Mesenchymal stem cell (in vitro differentiated cells and primary cell): ENCODE results near the gene SPATA2.
A peak's percentile ranks its signal among the peaks of the same experiment; 100 is the strongest.

Experiments used
- DNase-seq: peaks from one replicate; pipeline ENCODE4 v3.0.0-alpha.2; 2013
- H2AFZ ChIP-seq: one replicate; pipeline ENCODE4 v1.6.1; 2013; ENCODE audit warnings: low read depth, mild to moderate bottlenecking, control low read depth, inconsistent platforms, low read length, moderate library complexity
- H2AK5ac ChIP-seq: 2 replicates; pipeline ENCODE4 v1.6.1; 2013; ENCODE audit warnings: low read length, moderate library complexity, mild to moderate bottlenecking, inconsistent platforms; ENCODE audit not compliant: severe bottlenecking
- H2BK120ac ChIP-seq: one replicate; pipeline ENCODE4 v1.6.1; 2013; ENCODE audit warnings: low read depth, mild to moderate bottlenecking, inconsistent platforms, low read length, moderate library complexity
- H2BK12ac ChIP-seq, 2 experiments: one replicate each; pipeline ENCODE4 v1.6.1; 2013; ENCODE audit warnings: inconsistent platforms in 2 of 2, low read length in 2 of 2, mild to moderate bottlenecking in 2 of 2, moderate library complexity in 2 of 2, control low read depth in 1 of 2
- H2BK15ac ChIP-seq: one replicate; pipeline ENCODE4 v1.6.1; 2013; ENCODE audit warnings: mild to moderate bottlenecking, low read depth, inconsistent platforms; ENCODE audit not compliant: poor library complexity, severe bottlenecking
- H2BK5ac ChIP-seq: 2 replicates; pipeline ENCODE4 v1.6.1; 2013; ENCODE audit warnings: low read depth, mild to moderate bottlenecking, low read length, control low read depth, inconsistent platforms; ENCODE audit not compliant: poor library complexity, severe bottlenecking
- H3K14ac ChIP-seq, 2 experiments: one replicate each; pipeline ENCODE4 v1.6.1; 2013; ENCODE audit warnings: inconsistent platforms in 2 of 2, low read length in 2 of 2, control low read depth in 1 of 2, mild to moderate bottlenecking in 1 of 2, moderate library complexity in 1 of 2
- H3K18ac ChIP-seq, 2 experiments: one replicate each; pipeline ENCODE4 v1.6.1; 2013; ENCODE audit warnings: inconsistent platforms in 2 of 2, low read length in 2 of 2, control low read depth in 1 of 2, low read depth in 1 of 2, mild to moderate bottlenecking in 1 of 2
- H3K23ac ChIP-seq, 2 experiments: one replicate each; pipeline ENCODE4 v1.6.1; 2013; ENCODE audit warnings: inconsistent platforms in 2 of 2, low read length in 2 of 2, mild to moderate bottlenecking in 2 of 2, moderate library complexity in 2 of 2, control low read depth in 1 of 2
- H3K27ac ChIP-seq: 2 replicates; pipeline ENCODE4 v1.5.1; 2013; ENCODE audit warnings: mild to moderate bottlenecking, moderate library complexity, low read length, control low read depth, inconsistent platforms; ENCODE audit not compliant: poor library complexity, severe bottlenecking
- H3K27me3 ChIP-seq, 2 experiments: 2 replicates each; pipeline versions ENCODE4 v1.6.1 to v1.7.0; 2013; ENCODE audit warnings: low read length in 2 of 2, mild to moderate bottlenecking in 2 of 2, moderate library complexity in 2 of 2, control low read depth in 1 of 2, inconsistent platforms in 1 of 2; ENCODE audit not compliant: control insufficient read depth in 1 of 2, insufficient read depth in 1 of 2
- H3K36me3 ChIP-seq, 2 experiments: 2 replicates each; pipeline versions ENCODE4 v1.6.1 to v1.7.0; 2013; ENCODE audit warnings: low read length in 2 of 2, control low read depth in 1 of 2, inconsistent platforms in 1 of 2, low read depth in 1 of 2, mild to moderate bottlenecking in 1 of 2; ENCODE audit not compliant: insufficient read depth in 2 of 2, control insufficient read depth in 1 of 2
- H3K4ac ChIP-seq, 2 experiments: one replicate each; pipeline ENCODE4 v1.6.1; 2013; ENCODE audit warnings: inconsistent platforms in 2 of 2, low read length in 2 of 2, mild to moderate bottlenecking in 2 of 2, moderate library complexity in 2 of 2, control low read depth in 1 of 2, low read depth in 1 of 2
- H3K4me1 ChIP-seq: 2 replicates; pipeline ENCODE4 v1.6.1; 2013; ENCODE audit warnings: low read depth, low read length, control low read depth; ENCODE audit not compliant: control insufficient read depth, insufficient read depth
- H3K4me2 ChIP-seq: 2 replicates; pipeline ENCODE4 v1.6.1; 2013; ENCODE audit warnings: low read length, mild to moderate bottlenecking, inconsistent platforms; ENCODE audit not compliant: poor library complexity, severe bottlenecking
- H3K4me3 ChIP-seq, 2 experiments: 2 replicates each; pipeline versions ENCODE4 v1.5.1 to v1.7.0; 2013; ENCODE audit warnings: low read length in 2 of 2, mild to moderate bottlenecking in 2 of 2, control low read depth in 1 of 2, low read depth in 1 of 2; ENCODE audit not compliant: insufficient read depth in 1 of 2
- H3K79me1 ChIP-seq: replicated peaks from 2 replicates; pipeline ENCODE4 v1.6.1; 2013; ENCODE audit warnings: mild to moderate bottlenecking, control low read depth, low read length, inconsistent platforms; ENCODE audit not compliant: poor library complexity, severe bottlenecking
- H3K9ac ChIP-seq: 2 replicates; pipeline ENCODE4 v1.7.0; 2013; ENCODE audit warnings: mild to moderate bottlenecking, low read length, moderate library complexity
- H3K9me3 ChIP-seq: 2 replicates; pipeline ENCODE4 v1.7.0; 2013; ENCODE audit warnings: mild to moderate bottlenecking, low read length; ENCODE audit not compliant: control insufficient read depth
- H4K8ac ChIP-seq: one replicate; pipeline ENCODE4 v1.6.1; 2013; ENCODE audit warnings: inconsistent platforms, mild to moderate bottlenecking, low read length, moderate library complexity
- H4K91ac ChIP-seq: one replicate; pipeline ENCODE4 v1.6.1; 2013; ENCODE audit warnings: mild to moderate bottlenecking, low read length, inconsistent platforms
- WGBS: methylation state at CpG from one replicate; pipeline ENCODE4 v1.1.7; 2013; ENCODE audit warnings: mixed read lengths; 5-methylcytosine and 5-hydroxymethylcytosine counted together

The SPATA2 gene

DNA sequence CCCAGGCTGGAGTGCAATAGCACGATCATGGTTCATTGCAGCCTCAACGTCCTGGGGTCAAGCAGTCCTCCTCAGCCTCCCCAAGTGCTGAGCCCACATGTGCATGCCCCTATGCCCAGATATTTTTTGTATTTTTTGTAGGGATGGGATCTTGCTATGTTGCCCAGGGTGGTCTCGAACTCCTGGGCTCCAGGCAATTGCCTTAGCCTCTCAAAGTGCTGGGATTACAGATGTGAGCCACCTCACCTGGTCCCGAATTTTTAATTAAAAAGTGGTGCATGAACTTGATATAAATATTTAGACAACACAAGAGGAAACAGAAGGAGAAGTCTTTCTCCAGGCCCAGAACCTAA, 13.8 kb upstream of the SPATA2 start:
- no peak overlapping the region for H3K4ac ChIP-seq
- no peaks in the 10 kb centered on the region for H3K4me1 ChIP-seq
- H3K27ac ChIP-seq, result no peak overlapping the region
- H3K14ac ChIP-seq, result no peak overlapping the region
- no peak overlapping the region for H2AK5ac ChIP-seq
- no peak overlapping the region for H3K23ac ChIP-seq
- WGBS, result 15% methylated on average over 3 of the region's 4 CpGs
- H3K4me3 ChIP-seq, result no peak overlapping the region
- no peak for DNase-seq
- H4K8ac ChIP-seq, result no peak overlapping the region
- no peak overlapping the region for H2BK120ac ChIP-seq
- H2BK12ac ChIP-seq, result no peak overlapping the region
- no peaks in the 10 kb centered on the region for H3K36me3 ChIP-seq
- H3K9me3 ChIP-seq, result no peaks in the 10 kb centered on the region
- H2BK5ac ChIP-seq, result no peak overlapping the region
- H3K4me2 ChIP-seq, result no peak overlapping the region
- H3K18ac ChIP-seq, result no peak overlapping the region
- H3K27me3 ChIP-seq, result no peaks in the 10 kb centered on the region
- H2BK15ac ChIP-seq, result no peak overlapping the region
- no peak overlapping the region for H4K91ac ChIP-seq
- H3K9ac ChIP-seq, result peak overlapping the region; percentile 63
- H2AFZ ChIP-seq, result no peak overlapping the region
- H3K79me1 ChIP-seq, result no peaks in the 10 kb centered on the region

- 19% methylated on average over 10 of the region's 15 CpGs for WGBS
- Histone ChIP-seq H4K91ac (no peak overlapping the region), H2BK120ac (no peak overlapping the region), H2AFZ (no peak overlapping the region), H3K4me3 (no peak overlapping the region), H3K27ac (peak overlapping the region; percentile 33), H2AK5ac (no peak overlapping the region), H3K14ac (no peak overlapping the region), H3K27me3 (no peaks in the 10 kb centered on the region), H4K8ac (peak overlapping the region; percentile 69), H3K9ac (peak overlapping the region; percentile 63), H2BK5ac (no peak overlapping the region), H3K4me1 (no peaks in the 10 kb centered on the region), H3K79me1 (no peaks in the 10 kb centered on the region), H3K18ac (no peak overlapping the region), H3K9me3 (no peaks in the 10 kb centered on the region), H3K36me3 (no peaks in the 10 kb centered on the region), H3K23ac (no peak overlapping the region), H2BK12ac (no peak overlapping the region), H3K4ac (no peak overlapping the region), H2BK15ac (peak overlapping the region; percentile 16), H3K4me2 (no peak overlapping the region)
- peak; percentile 89 for DNase-seq
These were observed 13.2 kb upstream of the SPATA2 start for GRCh38 chr20:49928411-49929141.

DNA sequence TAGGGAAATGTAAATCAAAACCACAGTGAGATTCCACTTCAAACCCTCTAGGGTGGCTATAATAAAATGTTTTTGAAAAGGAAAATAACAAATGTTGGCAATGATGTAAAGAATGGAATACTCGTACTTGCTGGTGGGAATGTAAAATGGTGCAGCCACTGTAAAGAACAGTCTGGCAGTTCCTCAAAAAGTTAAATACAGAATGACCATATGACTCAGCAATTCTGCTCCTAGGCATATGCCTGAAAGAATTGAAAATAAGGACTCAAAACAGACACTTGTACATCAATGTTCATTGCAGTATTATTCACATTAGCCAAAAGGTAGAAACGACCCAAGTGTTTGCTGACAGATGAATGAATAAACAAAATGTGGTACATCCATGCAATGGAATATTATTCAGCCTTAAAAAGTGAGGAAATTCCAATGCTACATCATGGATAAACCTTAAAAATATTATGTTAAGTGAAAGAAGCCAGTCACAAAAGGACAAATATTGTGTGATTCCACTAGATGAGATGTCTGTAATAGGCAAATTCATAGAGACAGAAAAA, 10.6 kb upstream of the SPATA2 start:
- 92% methylated on average over 2 of the region's 2 CpGs for WGBS
- Histone ChIP-seq H2AK5ac (no peak overlapping the region), H2BK120ac (no peak overlapping the region), H3K14ac (no peak overlapping the region), H3K4me2 (no peak overlapping the region), H2AFZ (no peak overlapping the region), H3K4me1 (no peaks in the 10 kb centered on the region), H3K23ac (no peak overlapping the region), H3K79me1 (no peaks in the 10 kb centered on the region), H3K18ac (no peak overlapping the region), H2BK5ac (no peak overlapping the region), H3K4ac (no peak overlapping the region), H3K4me3 (no peak overlapping the region), H3K36me3 (no peaks in the 10 kb centered on the region), H4K91ac (no peak overlapping the region), H2BK15ac (no peak overlapping the region), H3K27me3 (no peaks in the 10 kb centered on the region), H3K9me3 (no peaks in the 10 kb centered on the region), H4K8ac (no peak overlapping the region), H3K27ac (no peak overlapping the region), H2BK12ac (no peak overlapping the region), H3K9ac (no peak overlapping the region)
- no peak for DNase-seq

- H3K14ac ChIP-seq, result no peak overlapping the region
- H3K4ac ChIP-seq, result no peak overlapping the region
- no peak overlapping the region for H3K23ac ChIP-seq
- H3K27me3 ChIP-seq, result no peaks in the 10 kb centered on the region
- no peaks in the 10 kb centered on the region for H3K4me1 ChIP-seq
- H4K8ac ChIP-seq, result no peak overlapping the region
- no peaks in the 10 kb centered on the region for H3K79me1 ChIP-seq
- 97% methylated on average over 3 of the region's 4 CpGs for WGBS
- H3K4me3 ChIP-seq, result no peak overlapping the region
- no peak overlapping the region for H3K9ac ChIP-seq
- H2BK120ac ChIP-seq, result no peak overlapping the region
- H3K18ac ChIP-seq, result peak overlapping the region in 1 of 2 experiments; percentile 12
- no peak overlapping the region for H2BK12ac ChIP-seq
- H3K36me3 ChIP-seq, result no peaks in the 10 kb centered on the region
- no peak overlapping the region for H2AFZ ChIP-seq
- no peak for DNase-seq
- no peak overlapping the region for H2AK5ac ChIP-seq
- H3K4me2 ChIP-seq, result no peak overlapping the region
- no peak overlapping the region for H4K91ac ChIP-seq
- no peak overlapping the region for H2BK15ac ChIP-seq
- H3K9me3 ChIP-seq, result no peaks in the 10 kb centered on the region
- H2BK5ac ChIP-seq, result no peak overlapping the region
- H3K27ac ChIP-seq, result no peak overlapping the region
These were observed 8.9 kb upstream of the SPATA2 start for GRCh38 chr20:49924247-49924646.
